HepG2 (cell line): Measurements from ENCODE around the gene LSM14B. TPM values are rescaled to one million over a fixed set of nuclear protein-coding genes. Genes with fewer than 3 reads are reported as not detected.

Source experiments
- AKAP8 ChIP-seq: sonication (generic); formaldehyde crosslinking; IDR thresholded peaks from 2 replicates; pipeline ENCODE4 v1.5.1; 2020; ENCODE audit warnings: mild to moderate bottlenecking, missing genetic modification reagents
- GATAD2A ChIP-seq: IDR thresholded peaks from 2 replicates; pipeline ENCODE4 v1.6.1; 2016
- HNF4A ChIP-seq: sonication (generic); formaldehyde crosslinking; IDR thresholded peaks from 2 replicates; pipeline ENCODE4 v1.4.0; 2020; ENCODE audit warnings: missing genetic modification reagents
- ISL2 ChIP-seq: sonication (generic); formaldehyde crosslinking; IDR thresholded peaks from 2 replicates; pipeline ENCODE4 v1.5.0; 2020; ENCODE audit warnings: missing genetic modification reagents
- KAT2B ChIP-seq: fragments of 150-350 bp; IDR thresholded peaks from 2 replicates; pipeline ENCODE4 v1.6.1; 2014; ENCODE audit warnings: low read depth, low read length, borderline replicate concordance
- NFIB ChIP-seq: sonication (generic); formaldehyde crosslinking; IDR thresholded peaks from 2 replicates; pipeline ENCODE4 v1.9.0; 2021; ENCODE audit warnings: missing genetic modification reagents, mild to moderate bottlenecking, borderline replicate concordance
- PAX8 ChIP-seq: sonication (generic); formaldehyde crosslinking; IDR thresholded peaks from 2 replicates; pipeline ENCODE4 v1.8.0; 2022; ENCODE audit warnings: mild to moderate bottlenecking, missing genetic modification reagents, borderline replicate concordance
- RBFOX2 ChIP-seq: fragments of 200-400 bp; formaldehyde crosslinking; IDR thresholded peaks from 2 replicates; pipeline ENCODE4 v1.6.1; 2017; ENCODE audit warnings: low read depth, mild to moderate bottlenecking, low read length
- SAFB2 ChIP-seq: sonication (generic); formaldehyde crosslinking; IDR thresholded peaks from 2 replicates; pipeline ENCODE4 v1.5.1; 2020; ENCODE audit warnings: missing genetic modification reagents, low read depth, mild to moderate bottlenecking, borderline replicate concordance
- SRSF1 ChIP-seq: fragments of 200-400 bp; formaldehyde crosslinking; optimal IDR thresholded peaks from 2 replicates; pipeline ENCODE3; 2017; ENCODE audit warnings: mild to moderate bottlenecking, low read depth, low read length, moderate library complexity
- TCF7 ChIP-seq: sonication (generic); IDR thresholded peaks from 2 replicates; pipeline ENCODE4 v1.6.1; 2016; ENCODE audit warnings: antibody characterized with exemption, low read depth
- TGIF2 ChIP-seq: IDR thresholded peaks from 2 replicates; pipeline ENCODE4 v1.6.1; 2016; ENCODE audit warnings: control low read depth, missing compliant biosample characterization
- TP53 ChIP-seq: sonication (generic); formaldehyde crosslinking; conservative IDR thresholded peaks from 2 replicates; pipeline ENCODE4 v1.4.0; 2020; ENCODE audit warnings: missing genetic modification reagents
- XRCC5 ChIP-seq: fragments of 200-400 bp; formaldehyde crosslinking; optimal IDR thresholded peaks from 2 replicates; pipeline ENCODE3; 2017; ENCODE audit warnings: mild to moderate bottlenecking, low read length
- ZBTB42 ChIP-seq: sonication (generic); formaldehyde crosslinking; IDR thresholded peaks from 2 replicates; pipeline ENCODE4 v1.5.0; 2020; ENCODE audit warnings: mild to moderate bottlenecking, missing genetic modification reagents
- ZBTB7A ChIP-seq: sonication (generic); formaldehyde crosslinking; IDR thresholded peaks from 2 replicates; pipeline ENCODE4 v1.8.0; 2022; ENCODE audit warnings: mild to moderate bottlenecking, missing genetic modification reagents
- ZFP36L1 ChIP-seq: sonication (generic); formaldehyde crosslinking; IDR thresholded peaks from 2 replicates; pipeline ENCODE4 v1.8.0; 2022; ENCODE audit warnings: mild to moderate bottlenecking, missing genetic modification reagents, moderate library complexity
- ZKSCAN1 ChIP-seq: fragments of 150-350 bp; IDR thresholded peaks from 2 replicates; pipeline ENCODE4 v1.6.1; 2014; ENCODE audit warnings: low read length
- ZNF180 ChIP-seq: sonication (generic); formaldehyde crosslinking; IDR thresholded peaks from 2 replicates; pipeline ENCODE4 v1.4.0; 2020; ENCODE audit warnings: low read depth, missing genetic modification reagents, borderline replicate concordance
- ZNF230 ChIP-seq: sonication (generic); formaldehyde crosslinking; IDR thresholded peaks from 2 replicates; pipeline ENCODE4 v1.4.0; 2020; ENCODE audit warnings: mild to moderate bottlenecking, missing genetic modification reagents
- ZNF329 ChIP-seq: sonication (generic); formaldehyde crosslinking; IDR thresholded peaks from 2 replicates; pipeline ENCODE4 v1.9.0; 2021; ENCODE audit warnings: low read depth, mild to moderate bottlenecking, missing genetic modification reagents
- ZNF674 ChIP-seq: sonication (generic); formaldehyde crosslinking; IDR thresholded peaks from 2 replicates; pipeline ENCODE4 v1.5.0; 2020; ENCODE audit warnings: low read depth, mild to moderate bottlenecking, missing genetic modification reagents
- ZNF678 ChIP-seq: sonication (generic); formaldehyde crosslinking; IDR thresholded peaks from 2 replicates; pipeline ENCODE4 v1.4.0; 2020; ENCODE audit warnings: mild to moderate bottlenecking, missing genetic modification reagents
- ZNF768 ChIP-seq: sonication (generic); formaldehyde crosslinking; IDR thresholded peaks from 2 replicates; pipeline ENCODE4 v1.4.0; 2020; ENCODE audit warnings: missing genetic modification reagents
- polyA plus RNA-seq, 8 experiments: library from polyadenylated mRNA; depleted of rRNA in 3 of 8; stranded (reverse) in 7 of 8; unstranded in 1 of 8; fragments of >200 nt; fragmentation: Illumina TruSeq in 4 of 8; extraction: Trizol in 4 of 8; gene quantifications; 2 replicates each; pipeline versions ENCODE4 v1.2.1 to v1.2.3, GENCODE V29; 2011 to 2016; ENCODE audit warnings: low read depth in 4 of 8, missing spikeins in 1 of 8, mixed read lengths in 1 of 8; ENCODE audit not compliant: insufficient read depth in 1 of 8
- total RNA-seq, 5 experiments: library from RNA; depleted of rRNA; stranded (reverse); fragments of >200 nt; fragmentation: Illumina TruSeq; extraction: Trizol; gene quantifications; 2 replicates each; pipeline ENCODE4 v1.2.3, GENCODE V29; 2016; ENCODE audit warnings: low read depth in 1 of 5
- TF ChIP-seq, protein P1 (sequence below): IDR thresholded peaks from 2 replicates; pipeline ENCODE4 v1.6.1; 2018; ENCODE audit warnings: missing genetic modification reagents, mild to moderate bottlenecking, missing compliant biosample characterization
- TF ChIP-seq, protein P2 (sequence below): IDR thresholded peaks from 2 replicates; pipeline ENCODE4 v1.6.1; 2016
- TF ChIP-seq, protein P3 (sequence below): IDR thresholded peaks from 2 replicates; pipeline ENCODE4 v1.6.1; 2016; ENCODE audit warnings: missing biosample characterization, missing genetic modification reagents, low read depth
- TF ChIP-seq, protein P4 (sequence below): IDR thresholded peaks from 2 replicates; pipeline ENCODE4 v1.6.1; 2016; ENCODE audit warnings: low read depth, control low read depth

Gene LSM14B
- total and polyA plus RNA-seq, 2 of the 13 experiments (the other 11 are each of a cell fraction or from before 2014, with no cell fraction given): 43.3 to 79.2 TPM

DNA sequence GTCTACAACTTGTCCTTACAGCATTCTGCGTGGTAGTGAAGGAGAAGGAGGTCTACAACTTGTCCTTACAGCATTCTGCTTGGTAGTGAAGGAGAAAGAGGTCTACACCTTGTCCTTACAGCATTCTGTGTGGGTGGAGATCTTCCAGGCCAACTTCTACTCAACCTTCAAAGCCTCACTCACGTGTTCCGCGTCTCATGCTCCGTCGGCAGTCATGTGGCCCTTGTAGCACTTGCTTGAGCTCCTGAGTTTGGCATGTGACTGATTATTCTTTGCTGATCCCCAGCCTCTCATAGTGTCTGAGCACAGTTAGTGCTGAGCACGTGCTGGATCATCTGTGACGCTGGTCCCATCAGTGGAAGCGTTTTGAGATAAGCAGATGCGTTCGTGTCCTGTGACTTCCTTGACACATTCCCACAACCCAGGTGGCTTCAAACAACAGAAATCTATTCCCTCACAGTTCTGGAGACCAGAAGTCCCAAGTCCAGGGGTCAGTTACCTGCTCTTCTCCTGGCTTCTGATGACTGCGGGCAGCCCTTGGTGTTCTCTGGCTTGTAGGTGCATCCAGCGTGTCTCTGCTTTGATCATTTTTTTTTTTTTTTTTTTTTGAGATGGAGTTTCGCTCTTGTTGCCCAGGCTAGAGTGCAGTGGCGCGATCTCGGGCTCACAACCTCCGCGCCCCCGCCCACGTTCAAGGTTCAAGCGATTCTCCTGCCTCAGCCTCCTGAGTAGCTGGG lies 23.9 kb downstream of the LSM14B start (continued):
- TF ChIP-seq ZBTB7A (no peak), TP53 (CRISPR knock-in tag) (no peak), GATAD2A (CRISPR knock-in tag) (peak; percentile 67), ZNF768 (no peak), ISL2 (CRISPR knock-in tag) (no peak), ZNF678 (no peak), TGIF2 (CRISPR knock-in tag) (peak; percentile 78; the same call in 1 of the 2 replicates), RBFOX2 (no peak), ZNF674 (CRISPR knock-in tag) (0 out of 2 replicates have a peak, but pooled peaks have one; percentile 79), NFIB (CRISPR knock-in tag) (no peak), ZNF180 (CRISPR knock-in tag) (no peak), PAX8 (CRISPR knock-in tag) (no peak), XRCC5 (no peak), KAT2B (no peak), TCF7 (peak; percentile 72), SAFB2 (CRISPR knock-in tag) (no peak), ZFP36L1 (CRISPR knock-in tag) (no peak), ZBTB42 (CRISPR knock-in tag) (no peak), ZNF230 (0 out of 2 replicates have a peak, but pooled peaks have one; percentile 55), HNF4A (peak; percentile 91), ZNF329 (CRISPR knock-in tag) (no peak), SRSF1 (no peak), ZKSCAN1 (no peak), AKAP8 (CRISPR knock-in tag) (peak; percentile 46; the same call in 1 of the 2 replicates)
- TF ChIP-seq, protein P1, sequence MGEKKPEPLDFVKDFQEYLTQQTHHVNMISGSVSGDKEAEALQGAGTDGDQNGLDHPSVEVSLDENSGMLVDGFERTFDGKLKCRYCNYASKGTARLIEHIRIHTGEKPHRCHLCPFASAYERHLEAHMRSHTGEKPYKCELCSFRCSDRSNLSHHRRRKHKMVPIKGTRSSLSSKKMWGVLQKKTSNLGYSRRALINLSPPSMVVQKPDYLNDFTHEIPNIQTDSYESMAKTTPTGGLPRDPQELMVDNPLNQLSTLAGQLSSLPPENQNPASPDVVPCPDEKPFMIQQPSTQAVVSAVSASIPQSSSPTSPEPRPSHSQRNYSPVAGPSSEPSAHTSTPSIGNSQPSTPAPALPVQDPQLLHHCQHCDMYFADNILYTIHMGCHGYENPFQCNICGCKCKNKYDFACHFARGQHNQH: peak; percentile 65; the same call in 1 of the 2 replicates
- TF ChIP-seq, protein P2, sequence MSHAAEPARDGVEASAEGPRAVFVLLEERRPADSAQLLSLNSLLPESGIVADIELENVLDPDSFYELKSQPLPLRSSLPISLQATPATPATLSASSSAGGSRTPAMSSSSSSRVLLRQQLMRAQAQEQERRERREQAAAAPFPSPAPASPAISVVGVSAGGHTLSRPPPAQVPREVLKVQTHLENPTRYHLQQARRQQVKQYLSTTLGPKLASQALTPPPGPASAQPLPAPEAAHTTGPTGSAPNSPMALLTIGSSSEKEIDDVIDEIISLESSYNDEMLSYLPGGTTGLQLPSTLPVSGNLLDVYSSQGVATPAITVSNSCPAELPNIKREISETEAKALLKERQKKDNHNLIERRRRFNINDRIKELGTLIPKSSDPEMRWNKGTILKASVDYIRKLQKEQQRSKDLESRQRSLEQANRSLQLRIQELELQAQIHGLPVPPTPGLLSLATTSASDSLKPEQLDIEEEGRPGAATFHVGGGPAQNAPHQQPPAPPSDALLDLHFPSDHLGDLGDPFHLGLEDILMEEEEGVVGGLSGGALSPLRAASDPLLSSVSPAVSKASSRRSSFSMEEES (CRISPR knock-in tag): peak; percentile 88
- TF ChIP-seq, protein P3, sequence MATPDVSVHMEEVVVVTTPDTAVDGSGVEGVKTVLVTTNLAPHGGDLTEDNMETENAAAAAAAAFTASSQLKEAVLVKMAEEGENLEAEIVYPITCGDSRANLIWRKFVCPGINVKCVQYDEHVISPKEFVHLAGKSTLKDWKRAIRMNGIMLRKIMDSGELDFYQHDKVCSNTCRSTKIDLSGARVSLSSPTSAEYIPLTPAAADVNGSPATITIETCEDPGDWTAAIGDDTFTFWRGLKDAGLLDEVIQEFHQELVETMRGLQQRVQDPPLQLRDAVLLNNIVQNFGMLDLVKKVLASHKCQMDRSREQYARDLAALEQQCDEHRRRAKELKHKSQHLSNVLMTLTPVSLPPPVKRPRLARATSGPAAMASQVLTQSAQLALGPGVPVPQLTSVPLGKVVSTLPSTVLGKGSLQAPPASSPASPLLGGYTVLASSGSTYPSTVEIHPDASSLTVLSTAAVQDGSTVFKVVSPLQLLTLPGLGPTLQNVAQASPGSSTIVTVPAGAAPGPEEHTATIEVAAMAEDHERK (CRISPR knock-in tag): no peak
- TF ChIP-seq, protein P4, sequence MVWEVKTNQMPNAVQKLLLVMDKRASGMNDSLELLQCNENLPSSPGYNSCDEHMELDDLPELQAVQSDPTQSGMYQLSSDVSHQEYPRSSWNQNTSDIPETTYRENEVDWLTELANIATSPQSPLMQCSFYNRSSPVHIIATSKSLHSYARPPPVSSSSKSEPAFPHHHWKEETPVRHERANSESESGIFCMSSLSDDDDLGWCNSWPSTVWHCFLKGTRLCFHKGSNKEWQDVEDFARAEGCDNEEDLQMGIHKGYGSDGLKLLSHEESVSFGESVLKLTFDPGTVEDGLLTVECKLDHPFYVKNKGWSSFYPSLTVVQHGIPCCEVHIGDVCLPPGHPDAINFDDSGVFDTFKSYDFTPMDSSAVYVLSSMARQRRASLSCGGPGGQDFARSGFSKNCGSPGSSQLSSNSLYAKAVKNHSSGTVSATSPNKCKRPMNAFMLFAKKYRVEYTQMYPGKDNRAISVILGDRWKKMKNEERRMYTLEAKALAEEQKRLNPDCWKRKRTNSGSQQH (CRISPR knock-in tag): no peak
